Hepatocyte (in vitro differentiated cells): ENCODE measurements around the gene COL5A1. TPM values are rescaled to one million over a fixed set of nuclear protein-coding genes. Genes with fewer than 3 reads are reported as not detected.

ENCODE experiments used
- DNase-seq: peaks from one replicate; pipeline ENCODE4 v3.0.0-alpha.2; 2016; ENCODE audit warnings: low spot score
- H2AFZ ChIP-seq: fragments of 200-600 bp; sonication (generic); 2 replicates; pipeline ENCODE4 v1.6.0; 2016; ENCODE audit warnings: antibody characterized with exemption, mild to moderate bottlenecking
- H3K27ac ChIP-seq: fragments of 200-600 bp; sonication (generic); 2 replicates; pipeline ENCODE4 v1.5.1; 2016; ENCODE audit warnings: mild to moderate bottlenecking
- H3K27me3 ChIP-seq: fragments of 200-600 bp; sonication (generic); 2 replicates; pipeline ENCODE4 v1.6.1; 2016
- H3K36me3 ChIP-seq: fragments of 200-600 bp; sonication (generic); replicated peaks from 2 replicates; pipeline ENCODE4 v1.5.1; 2016; ENCODE audit warnings: low read depth; ENCODE audit not compliant: insufficient read depth
- H3K4me1 ChIP-seq: fragments of 200-600 bp; sonication (generic); 2 replicates; pipeline ENCODE4 v1.5.1; 2016; ENCODE audit warnings: mild to moderate bottlenecking, moderate library complexity; ENCODE audit not compliant: insufficient read depth
- H3K4me2 ChIP-seq: fragments of 200-600 bp; sonication (generic); 2 replicates; pipeline ENCODE4 v1.6.0; 2016
- H3K4me3 ChIP-seq: fragments of 200-600 bp; sonication (generic); 2 replicates; pipeline ENCODE4 v1.5.1; 2016; ENCODE audit warnings: mild to moderate bottlenecking
- H3K79me2 ChIP-seq: fragments of 200-600 bp; sonication (generic); 2 replicates; pipeline ENCODE4 v1.6.0; 2017; ENCODE audit warnings: mild to moderate bottlenecking
- H3K9me2 ChIP-seq: fragments of 200-600 bp; sonication (generic); replicated peaks from 2 replicates; pipeline ENCODE4 v1.6.0; 2017; ENCODE audit warnings: mild to moderate bottlenecking; ENCODE audit not compliant: insufficient read depth
- H3K9me3 ChIP-seq: fragments of 200-600 bp; sonication (generic); 2 replicates; pipeline ENCODE4 v1.5.1; 2016; ENCODE audit warnings: low read depth, mild to moderate bottlenecking
- H4K20me1 ChIP-seq: fragments of 200-600 bp; sonication (generic); 2 replicates; pipeline ENCODE4 v1.6.0; 2016; ENCODE audit warnings: mild to moderate bottlenecking; ENCODE audit not compliant: insufficient read depth, poor library complexity, severe bottlenecking
- CTCF ChIP-seq: fragments of 200-600 bp; sonication (generic); IDR thresholded peaks from 2 replicates; pipeline ENCODE4 v1.5.1; 2016; ENCODE audit warnings: antibody characterized with exemption, mild to moderate bottlenecking; ENCODE audit not compliant: poor library complexity
- EZH2 ChIP-seq: fragments of 200-600 bp; sonication (generic); IDR thresholded peaks from 2 replicates; pipeline ENCODE4 v1.6.1; 2016; ENCODE audit warnings: antibody characterized with exemption, mild to moderate bottlenecking, borderline replicate concordance
- EZH2phosphoT487 ChIP-seq: fragments of 200-600 bp; sonication (generic); IDR thresholded peaks from one replicate; pipeline ENCODE4 v1.6.1; 2018; ENCODE audit warnings: antibody characterized with exemption, mild to moderate bottlenecking, low read depth, moderate library complexity; ENCODE audit not compliant: unreplicated experiment, severe bottlenecking
- WGBS: methylation state at CpG from one replicate; pipeline ENCODE4 v1.1.6; 2016; ENCODE audit warnings: low lambda C conversion rate; ENCODE audit errors: missing lambda C conversion rate; 5-methylcytosine and 5-hydroxymethylcytosine counted together
- polyA plus RNA-seq: library from polyadenylated mRNA; unstranded; fragments of >200 nt; fragmentation: Nextera tagmentation; extraction: Ambion mirVana; gene quantifications from 2 replicates; pipeline ENCODE4 v1.2.1, GENCODE V29; 2016
- total RNA-seq: library from RNA; depleted of rRNA; stranded (reverse); fragments of >200 nt; gene quantifications from 2 replicates; pipeline ENCODE4 v1.2.3, GENCODE V29; 2014

The COL5A1 gene
- total and polyA plus RNA-seq, 2 experiments from 2014 or later = 342 to 347 TPM

- no peak overlapping the region for H3K4me2 ChIP-seq
- no peak for DNase-seq
- no peaks in the 10 kb centered on the region for H3K27me3 ChIP-seq
- no peak overlapping the region for H3K4me3 ChIP-seq
- no peaks in the 10 kb centered on the region for H3K9me2 ChIP-seq
- no peak for TF ChIP-seq EZH2
- TF ChIP-seq CTCF = no peak
- no peak for TF ChIP-seq EZH2phosphoT487
- H2AFZ ChIP-seq = no peak overlapping the region
- 97% methylated on average over 13 of the region's 13 CpGs for WGBS
- H4K20me1 ChIP-seq = no peaks in the 10 kb centered on the region
- H3K9me3 ChIP-seq = no peaks in the 10 kb centered on the region
- H3K36me3 ChIP-seq = no peaks in the 10 kb centered on the region
- no peaks in the 10 kb centered on the region for H3K79me2 ChIP-seq
- peaks cover 11% of the 10 kb centered on the region for H3K4me1 ChIP-seq
- H3K27ac ChIP-seq = no peak overlapping the region
Observed at GRCh38 chr9:134606951-134607731, 34.5 kb upstream of the COL5A1 start.

GRCh38 chr9:134607971-134608370 is 33.6 kb upstream of the COL5A1 start:
- H2AFZ ChIP-seq = no peak overlapping the region
- no peak overlapping the region for H3K27ac ChIP-seq
- H3K27me3 ChIP-seq = no peaks in the 10 kb centered on the region
- no peaks in the 10 kb centered on the region for H3K79me2 ChIP-seq
- no peaks in the 10 kb centered on the region for H4K20me1 ChIP-seq
- 69% methylated on average over 4 of the region's 4 CpGs for WGBS
- no peaks in the 10 kb centered on the region for H3K9me2 ChIP-seq
- no peak overlapping the region for H3K4me3 ChIP-seq
- no peak for DNase-seq
- H3K9me3 ChIP-seq = no peaks in the 10 kb centered on the region
- H3K4me1 ChIP-seq = peaks cover 8% of the 10 kb centered on the region
- TF ChIP-seq EZH2 (no peak), CTCF (no peak), EZH2phosphoT487 (no peak)
- no peak overlapping the region for H3K4me2 ChIP-seq
- no peaks in the 10 kb centered on the region for H3K36me3 ChIP-seq

DNA sequence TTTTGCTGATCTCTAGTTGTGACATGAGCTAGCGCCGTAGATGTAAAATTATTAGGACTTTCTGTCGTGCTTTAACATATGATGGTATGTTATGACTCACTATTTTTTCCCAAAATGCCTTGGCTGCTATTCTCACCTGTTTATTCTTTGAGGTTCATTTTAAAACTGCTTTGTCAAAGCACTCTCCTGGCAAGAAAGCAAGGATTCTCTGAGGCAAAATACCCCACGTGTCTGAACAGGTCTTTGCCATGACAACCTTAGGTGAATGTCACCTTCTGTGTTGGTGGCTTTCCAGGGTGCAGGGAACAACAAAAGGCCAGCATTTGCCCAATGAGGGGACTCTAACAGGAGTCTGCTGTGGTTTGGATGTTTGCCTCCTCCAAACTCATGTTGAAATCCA is 30.6 kb upstream of the COL5A1 start:
- Histone ChIP-seq H3K9me3 (no peaks in the 10 kb centered on the region), H3K4me2 (no peak overlapping the region), H3K9me2 (no peaks in the 10 kb centered on the region), H4K20me1 (no peaks in the 10 kb centered on the region), H3K4me1 (peaks cover 2% of the 10 kb centered on the region), H3K36me3 (no peaks in the 10 kb centered on the region), H3K4me3 (no peak overlapping the region), H3K79me2 (no peaks in the 10 kb centered on the region), H2AFZ (no peak overlapping the region), H3K27ac (no peak overlapping the region), H3K27me3 (no peaks in the 10 kb centered on the region)
- no peak for DNase-seq
- TF ChIP-seq EZH2 (no peak), CTCF (no peak), EZH2phosphoT487 (no peak)
- WGBS = 84% methylated on average over 4 of the region's 4 CpGs
